Mesenchymal stem cell (in vitro differentiated cells and primary cell): ENCODE measurements around the gene MRPL51. TPM values are rescaled to one million over a fixed set of nuclear protein-coding genes. Genes with fewer than 3 reads are reported as not detected.
A peak's percentile ranks its signal among the peaks of the same experiment; 100 is the strongest.

ENCODE experiments used
- DNase-seq: peaks from one replicate; pipeline ENCODE4 v3.0.0-alpha.2; 2013
- H2AFZ ChIP-seq: one replicate; pipeline ENCODE4 v1.6.1; 2013; ENCODE audit warnings: low read depth, mild to moderate bottlenecking, control low read depth, inconsistent platforms, low read length, moderate library complexity
- H2AK5ac ChIP-seq: 2 replicates; pipeline ENCODE4 v1.6.1; 2013; ENCODE audit warnings: low read length, moderate library complexity, mild to moderate bottlenecking, inconsistent platforms; ENCODE audit not compliant: severe bottlenecking
- H2BK120ac ChIP-seq: one replicate; pipeline ENCODE4 v1.6.1; 2013; ENCODE audit warnings: low read depth, mild to moderate bottlenecking, inconsistent platforms, low read length, moderate library complexity
- H2BK12ac ChIP-seq, 2 experiments: one replicate each; pipeline ENCODE4 v1.6.1; 2013; ENCODE audit warnings: inconsistent platforms in 2 of 2, low read length in 2 of 2, mild to moderate bottlenecking in 2 of 2, moderate library complexity in 2 of 2, control low read depth in 1 of 2
- H2BK15ac ChIP-seq: one replicate; pipeline ENCODE4 v1.6.1; 2013; ENCODE audit warnings: mild to moderate bottlenecking, low read depth, inconsistent platforms; ENCODE audit not compliant: poor library complexity, severe bottlenecking
- H2BK5ac ChIP-seq: 2 replicates; pipeline ENCODE4 v1.6.1; 2013; ENCODE audit warnings: low read depth, mild to moderate bottlenecking, low read length, control low read depth, inconsistent platforms; ENCODE audit not compliant: poor library complexity, severe bottlenecking
- H3K14ac ChIP-seq, 2 experiments: one replicate each; pipeline ENCODE4 v1.6.1; 2013; ENCODE audit warnings: inconsistent platforms in 2 of 2, low read length in 2 of 2, control low read depth in 1 of 2, mild to moderate bottlenecking in 1 of 2, moderate library complexity in 1 of 2
- H3K18ac ChIP-seq, 2 experiments: one replicate each; pipeline ENCODE4 v1.6.1; 2013; ENCODE audit warnings: inconsistent platforms in 2 of 2, low read length in 2 of 2, control low read depth in 1 of 2, low read depth in 1 of 2, mild to moderate bottlenecking in 1 of 2
- H3K23ac ChIP-seq, 2 experiments: one replicate each; pipeline ENCODE4 v1.6.1; 2013; ENCODE audit warnings: inconsistent platforms in 2 of 2, low read length in 2 of 2, mild to moderate bottlenecking in 2 of 2, moderate library complexity in 2 of 2, control low read depth in 1 of 2
- H3K27ac ChIP-seq: 2 replicates; pipeline ENCODE4 v1.5.1; 2013; ENCODE audit warnings: mild to moderate bottlenecking, moderate library complexity, low read length, control low read depth, inconsistent platforms; ENCODE audit not compliant: poor library complexity, severe bottlenecking
- H3K27me3 ChIP-seq, 2 experiments: 2 replicates each; pipeline versions ENCODE4 v1.6.1 to v1.7.0; 2013; ENCODE audit warnings: low read length in 2 of 2, mild to moderate bottlenecking in 2 of 2, moderate library complexity in 2 of 2, control low read depth in 1 of 2, inconsistent platforms in 1 of 2; ENCODE audit not compliant: control insufficient read depth in 1 of 2, insufficient read depth in 1 of 2
- H3K36me3 ChIP-seq, 2 experiments: 2 replicates each; pipeline versions ENCODE4 v1.6.1 to v1.7.0; 2013; ENCODE audit warnings: low read length in 2 of 2, control low read depth in 1 of 2, inconsistent platforms in 1 of 2, low read depth in 1 of 2, mild to moderate bottlenecking in 1 of 2; ENCODE audit not compliant: insufficient read depth in 2 of 2, control insufficient read depth in 1 of 2
- H3K4ac ChIP-seq, 2 experiments: one replicate each; pipeline ENCODE4 v1.6.1; 2013; ENCODE audit warnings: inconsistent platforms in 2 of 2, low read length in 2 of 2, mild to moderate bottlenecking in 2 of 2, moderate library complexity in 2 of 2, control low read depth in 1 of 2, low read depth in 1 of 2
- H3K4me1 ChIP-seq: 2 replicates; pipeline ENCODE4 v1.6.1; 2013; ENCODE audit warnings: low read depth, low read length, control low read depth; ENCODE audit not compliant: control insufficient read depth, insufficient read depth
- H3K4me2 ChIP-seq: 2 replicates; pipeline ENCODE4 v1.6.1; 2013; ENCODE audit warnings: low read length, mild to moderate bottlenecking, inconsistent platforms; ENCODE audit not compliant: poor library complexity, severe bottlenecking
- H3K4me3 ChIP-seq, 2 experiments: 2 replicates each; pipeline versions ENCODE4 v1.5.1 to v1.7.0; 2013; ENCODE audit warnings: low read length in 2 of 2, mild to moderate bottlenecking in 2 of 2, control low read depth in 1 of 2, low read depth in 1 of 2; ENCODE audit not compliant: insufficient read depth in 1 of 2
- H3K79me1 ChIP-seq: replicated peaks from 2 replicates; pipeline ENCODE4 v1.6.1; 2013; ENCODE audit warnings: mild to moderate bottlenecking, control low read depth, low read length, inconsistent platforms; ENCODE audit not compliant: poor library complexity, severe bottlenecking
- H3K9ac ChIP-seq: 2 replicates; pipeline ENCODE4 v1.7.0; 2013; ENCODE audit warnings: mild to moderate bottlenecking, low read length, moderate library complexity
- H3K9me3 ChIP-seq: 2 replicates; pipeline ENCODE4 v1.7.0; 2013; ENCODE audit warnings: mild to moderate bottlenecking, low read length; ENCODE audit not compliant: control insufficient read depth
- H4K8ac ChIP-seq: one replicate; pipeline ENCODE4 v1.6.1; 2013; ENCODE audit warnings: inconsistent platforms, mild to moderate bottlenecking, low read length, moderate library complexity
- H4K91ac ChIP-seq: one replicate; pipeline ENCODE4 v1.6.1; 2013; ENCODE audit warnings: mild to moderate bottlenecking, low read length, inconsistent platforms
- WGBS: methylation state at CpG from one replicate; pipeline ENCODE4 v1.1.7; 2013; ENCODE audit warnings: mixed read lengths; 5-methylcytosine and 5-hydroxymethylcytosine counted together
- polyA plus RNA-seq, 2 experiments: library from polyadenylated mRNA; stranded (reverse); fragments of 200-250 nt; gene quantifications; one replicate each; pipeline ENCODE4 v1.2.3, GENCODE V29; 2013

The MRPL51 gene
- polyA plus RNA-seq (2013, experiment 1 of 2), result 573 TPM
- polyA plus RNA-seq (2013, experiment 2 of 2), result 577 TPM

- H3K18ac ChIP-seq, result peak within 1 kb of the TSS; percentile 87 to 95
- peak within 1 kb of the TSS; percentile 99 for H3K27ac ChIP-seq
- WGBS, result under 1% methylated on average over 36 of the region's 39 CpGs
Observed at GRCh38 chr12:6492838-6493496, at the start of gene MRPL51. Gene MRPL51, minus strand, starts transcription at chr12:6493262. Its CDS starts 126 bp downstream, at chr12:6493136.

GRCh38 chr12:6542209-6543009 is 49.3 kb upstream of the MRPL51 start:
- peaks cover 67 to 87% of the 10 kb centered on the region in 2 experiments for H3K36me3 ChIP-seq
- peak overlapping the region in 1 of 2 experiments; percentile 77 for H3K23ac ChIP-seq
- peak overlapping the region; percentile 25 for H4K8ac ChIP-seq
- no peaks in the 10 kb centered on the region for H3K27me3 ChIP-seq
- H2BK12ac ChIP-seq, result peak overlapping the region in 1 of 2 experiments; percentile 35
- 84% methylated on average over 11 of the region's 13 CpGs for WGBS
- H3K4me1 ChIP-seq, result peaks cover 24% of the 10 kb centered on the region
- H2AFZ ChIP-seq, result no peak overlapping the region
- H2AK5ac ChIP-seq, result no peak overlapping the region
- no peak overlapping the region for H3K4me3 ChIP-seq
- no peak overlapping the region for H3K14ac ChIP-seq
- H4K91ac ChIP-seq, result peak overlapping the region; percentile 46
- no peak overlapping the region for H3K27ac ChIP-seq
- no peak overlapping the region for H3K4me2 ChIP-seq
- peak overlapping the region in 1 of 2 experiments; percentile 61 for H3K18ac ChIP-seq
- H3K79me1 ChIP-seq, result peaks cover 23% of the 10 kb centered on the region
- no peaks in the 10 kb centered on the region for H3K9me3 ChIP-seq
- H2BK5ac ChIP-seq, result no peak overlapping the region
- peak overlapping the region; percentile 56 for H3K9ac ChIP-seq
- H3K4ac ChIP-seq, result no peak overlapping the region
- no peak overlapping the region for H2BK15ac ChIP-seq
- no peak overlapping the region for H2BK120ac ChIP-seq
- DNase-seq, result no peak

More at GRCh38 chr12:6492838-6493496, at the start of gene MRPL51:
- no peaks in the 10 kb centered on the region for H3K9me3 ChIP-seq
- H3K14ac ChIP-seq, result peak within 1 kb of the TSS in 1 of 2 experiments; percentile 45
- H2BK15ac ChIP-seq, result peak within 1 kb of the TSS; percentile 38
- peaks cover 27% of the 10 kb centered on the region for H3K79me1 ChIP-seq
- H2BK12ac ChIP-seq, result peak within 1 kb of the TSS in 1 of 2 experiments; percentile 21
- peak within 1 kb of the TSS; percentile 70 for H4K8ac ChIP-seq
- peak within 1 kb of the TSS; percentile 78 to 94 for H3K4me3 ChIP-seq
- H2BK120ac ChIP-seq, result peak within 1 kb of the TSS; percentile 86
- H4K91ac ChIP-seq, result peak within 1 kb of the TSS; percentile 70
- peak within 1 kb of the TSS; percentile 90 for H3K4me2 ChIP-seq
- no peaks in the 10 kb centered on the region for H3K27me3 ChIP-seq
- H2AFZ ChIP-seq, result peak within 1 kb of the TSS; percentile 60
- peak within 1 kb of the TSS; percentile 99 for H3K9ac ChIP-seq
- peaks cover 11 to 35% of the 10 kb centered on the region in 2 experiments for H3K36me3 ChIP-seq
- H2AK5ac ChIP-seq, result peak within 1 kb of the TSS; percentile 91
- H2BK5ac ChIP-seq, result peak within 1 kb of the TSS; percentile 4
- peak; percentile 96 for DNase-seq
- H3K4me1 ChIP-seq, result no peaks in the 10 kb centered on the region
- peak within 1 kb of the TSS in 1 of 2 experiments; percentile 46 for H3K23ac ChIP-seq
- peak within 1 kb of the TSS; percentile 9 to 80 for H3K4ac ChIP-seq

- H3K27me3 ChIP-seq, result no peaks in the 10 kb centered on the region
- H2AK5ac ChIP-seq, result no peak overlapping the region
- no peak overlapping the region for H2BK15ac ChIP-seq
- peaks cover 32% of the 10 kb centered on the region for H3K4me1 ChIP-seq
- H3K4me2 ChIP-seq, result no peak overlapping the region
- peak overlapping the region in 1 of 2 experiments; percentile 53 for H3K23ac ChIP-seq
- H2BK120ac ChIP-seq, result no peak overlapping the region
- H2BK5ac ChIP-seq, result no peak overlapping the region
- DNase-seq, result no peak
- peak overlapping the region in 1 of 2 experiments; percentile 6 for H3K4me3 ChIP-seq
- peak overlapping the region in 1 of 2 experiments; percentile 53 for H3K14ac ChIP-seq
- 92% methylated on average over 26 of the region's 26 CpGs for WGBS
- H3K79me1 ChIP-seq, result peaks cover 23% of the 10 kb centered on the region
- no peak overlapping the region for H3K27ac ChIP-seq
- peak overlapping the region in 1 of 2 experiments; percentile 21 for H2BK12ac ChIP-seq
- H4K91ac ChIP-seq, result peak overlapping the region; percentile 34
- H3K36me3 ChIP-seq, result peaks cover 75 to 87% of the 10 kb centered on the region in 2 experiments
- H3K4ac ChIP-seq, result peak overlapping the region; percentile 24 to 27
- peak overlapping the region; percentile 56 for H3K9ac ChIP-seq
- no peak overlapping the region for H2AFZ ChIP-seq
- H3K9me3 ChIP-seq, result no peaks in the 10 kb centered on the region
- no peak overlapping the region for H4K8ac ChIP-seq
- H3K18ac ChIP-seq, result peak overlapping the region; percentile 6 to 54
Observed at GRCh38 chr12:6541371-6542165, 48.5 kb upstream of the MRPL51 start.
